HG02610 (cell line): ENCODE data around the gene TK1.

Source experiments
- ATAC-seq: cut with Tn5 transposase; IDR thresholded peaks from one replicate; pipeline ENCODE4 v1.9.1; 2021; ENCODE audit warnings: mild to moderate bottlenecking, moderate library complexity; ENCODE audit not compliant: unreplicated experiment

Gene TK1

GRCh38 chr17:78125138-78125913 lies 61.5 kb downstream of the TK1 start:
- no peak for ATAC-seq

- ATAC-seq, result no peak
Measured at GRCh38 chr17:78124836-78125137, 62.1 kb downstream of the TK1 start.
